ENCODE data around the gene LCOR. TPM values are rescaled to one million over a fixed set of nuclear protein-coding genes. Genes with fewer than 3 reads are reported as not detected.
A peak's percentile ranks its signal among the peaks of the same experiment; 100 is the strongest.

Gene LCOR
- total and polyA plus RNA-seq, 2 of the 13 experiments (the other 11 are each of a cell fraction or from before 2014, with no cell fraction given): 12.4 to 23.7 TPM

DNA sequence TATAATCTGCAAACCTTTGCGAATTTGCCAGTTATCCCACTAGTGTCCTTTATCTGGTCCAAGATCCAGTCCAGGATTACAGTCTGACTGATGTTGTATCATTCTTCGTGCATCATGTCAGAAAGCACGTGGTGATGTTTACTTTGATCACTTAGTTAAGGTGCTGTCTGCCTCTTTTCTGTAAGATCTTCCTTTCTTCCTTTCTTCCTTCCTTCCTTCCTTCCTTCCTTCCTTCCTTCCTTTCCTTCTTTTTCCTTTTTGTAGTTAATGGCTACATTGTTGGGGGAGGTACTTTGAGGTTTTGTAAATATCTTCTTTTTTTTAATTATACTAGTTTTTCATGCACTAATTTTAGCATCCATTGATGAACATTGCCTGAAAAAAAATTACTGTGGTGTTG lies 80.3 kb downstream of the LCOR start (continued):
- TF ChIP-seq XBP1 (CRISPR knock-in tag; IDR thresholded peaks at IDR 0.05) (no peak), ZFP41 (CRISPR knock-in tag; IDR thresholded peaks at IDR 0.05; ENCODE audit: borderline replicate concordance) (no peak)
- TF ChIP-seq, protein P1, sequence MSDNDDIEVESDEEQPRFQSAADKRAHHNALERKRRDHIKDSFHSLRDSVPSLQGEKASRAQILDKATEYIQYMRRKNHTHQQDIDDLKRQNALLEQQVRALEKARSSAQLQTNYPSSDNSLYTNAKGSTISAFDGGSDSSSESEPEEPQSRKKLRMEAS (IDR thresholded peaks at IDR 0.05): no peak

- no peak overlapping the region for H3K27ac ChIP-seq (ENCODE audit: extremely low read length, insufficient read depth, low read length)
- no peaks in the 10 kb centered on the region for H3K9me3 ChIP-seq (ENCODE audit: low read length)
- H3K79me2 ChIP-seq (ENCODE audit: insufficient read depth, low read length): peaks cover 26% of the 10 kb centered on the region
- intact Hi-C loops (cut with micrococcal nuclease; ENCODE audit: unreplicated experiment) (no loop called here), in situ Hi-C loops (cut with HindIII; ENCODE audit: extremely low pct_ligation_motif_present, low pct_unique_long_range_greater_than_20kb) (no loop called here)
- ChIA-PET POLR2A (no interaction called here), CTCF (ENCODE audit: low intra/inter-chr PET ratio, low total read pairs) (no interaction called here)
- no peak for FAIRE-seq
- no peak overlapping the region for H3K9ac ChIP-seq (ENCODE audit: insufficient read depth, low read depth, low read length)
- no peak for DNase-seq (ENCODE audit: low spot score)
- peaks cover 23% of the 10 kb centered on the region for H3K4me1 ChIP-seq (ENCODE audit: insufficient read depth, low read length)
- H3K27me3 ChIP-seq (ENCODE audit: control insufficient read depth in 1 of 2, insufficient read depth in 2 of 2, low read length in 2 of 2): no peaks in the 10 kb centered on the region
- peaks cover 5 to 30% of the 10 kb centered on the region in 2 experiments; a peak in 4 of 5 replicates for H3K36me3 ChIP-seq (replicated peaks in 1 of 2; ENCODE audit: control insufficient read depth in 1 of 2, insufficient read depth in 2 of 2, low read length in 2 of 2)
- H2AFZ ChIP-seq (ENCODE audit: low read length): no peak overlapping the region
- no peak overlapping the region for H3K4me3 ChIP-seq (replicated peaks in 1 of 3; ENCODE audit: insufficient read depth in 1 of 3, low read depth in 2 of 3, low read length in 3 of 3)
- no peak for ATAC-seq
- no TSS peak for BruUV-seq (replicated peaks)
- TF ChIP-seq CC2D1A (CRISPR knock-in tag; IDR thresholded peaks at IDR 0.05): no peak
- no peak for TF ChIP-seq RFXAP (CRISPR knock-in tag; IDR thresholded peaks at IDR 0.05; ENCODE audit: borderline replicate concordance)
- TF ChIP-seq MAFF (IDR thresholded peaks at IDR 0.05; ENCODE audit: low read depth, low read length): peak; percentile 81
- no peak for TF ChIP-seq ZNF205 (CRISPR knock-in tag; IDR thresholded peaks at IDR 0.05)
- no peak for TF ChIP-seq ZNF781 (CRISPR knock-in tag; IDR thresholded peaks at IDR 0.05; ENCODE audit: borderline replicate concordance, not compliant biosample characterization)
- peak; percentile 83 to 86 for TF ChIP-seq MAFK (conservative IDR thresholded peaks at IDR 0.05 in 1 of 2, IDR thresholded peaks at IDR 0.05 in 1 of 2; ENCODE audit: low read length in 2 of 2)
- H3K4me2 ChIP-seq (ENCODE audit: low read depth, low read length): no peak overlapping the region
- WGBS (ENCODE audit: low lambda C conversion rate): 95% methylated on average over 5 of the region's 5 CpGs
- peaks cover 6% of the 10 kb centered on the region for H4K20me1 ChIP-seq (ENCODE audit: insufficient read depth, low read length)
These were observed 81.8 kb downstream of the LCOR start for GRCh38 chr10:96913906-96914305.
